H1 (cell line): Measurements from ENCODE around the gene CPTP. TPM values are rescaled to one million over a fixed set of nuclear protein-coding genes. Genes with fewer than 3 reads are reported as not detected.

Experiments used
- RBBP5 ChIP-seq: IDR thresholded peaks from 2 replicates; pipeline ENCODE4 v1.7.1; 2012; ENCODE audit warnings: low read depth, mild to moderate bottlenecking, inconsistent platforms, low read length, moderate library complexity, borderline replicate concordance
- polyA plus RNA-seq, 7 experiments: library from polyadenylated mRNA; depleted of rRNA in 3 of 7; stranded (reverse) in 5 of 7; unstranded in 2 of 7; fragments of >200 nt in 5 of 7; fragments of 200-250 nt in 2 of 7; gene quantifications; 1 replicate in 5 of 7; 2 replicates in 1 of 7; 4 replicates in 1 of 7; pipeline versions ENCODE4 v1.2.1 to v1.2.3, GENCODE V29; 2011 to 2013; ENCODE audit warnings: missing spikeins in 2 of 7, mixed read lengths in 2 of 7
- total RNA-seq: library from RNA; stranded (reverse); fragmentation: NEBNext Ultra II Directional; extraction: Animal tissue kit (Norgen Biotek cat#: 25700); gene quantifications from 2 replicates; pipeline ENCODE4 v1.2.1, GENCODE V29; 2021

The CPTP gene
- total and polyA plus RNA-seq, 2 of the 8 experiments (the other 6 are each of a cell fraction or from before 2014, with no cell fraction given) = 8.1 to 10.6 TPM

- no peak for TF ChIP-seq RBBP5
- TF ChIP-seq, all 59 proteins: peak for 0
Measured at GRCh38 chr1:1303736-1304135, 20.9 kb upstream of the CPTP start (continued).
